Lower leg skin (tissue), 4 donors: Measurements from ENCODE around the gene SUPT5H. TPM values are rescaled to one million over a fixed set of nuclear protein-coding genes. Genes with fewer than 3 reads are reported as not detected.

Source experiments
- DNase-seq, 2 donors: peaks; one replicate each; pipeline ENCODE4 v3.0.0-alpha.2; 2019; ENCODE audit warnings: low spot score in 2 of 2
- H3K4me3 ChIP-seq: fragments of 200-600 bp; sonication (generic); 2 replicates; pipeline ENCODE4 v1.5.1; 2017; ENCODE audit warnings: mild to moderate bottlenecking, low read depth; ENCODE audit not compliant: poor library complexity, severe bottlenecking
- CTCF ChIP-seq, 3 donors: fragments of 450-650 bp; IDR thresholded peaks; one replicate each; pipeline ENCODE4 v1.5.1; 2016; ENCODE audit warnings: antibody characterized with exemption in 3 of 3, mild to moderate bottlenecking in 3 of 3, moderate library complexity in 2 of 3
- POLR2A ChIP-seq, 2 donors: fragments of 450-650 bp; IDR thresholded peaks; one replicate each; pipeline ENCODE4 v1.6.1; 2016 to 2017; ENCODE audit warnings: antibody characterized with exemption in 2 of 2, mild to moderate bottlenecking in 1 of 2, moderate library complexity in 1 of 2
- WGBS, 2 donors: methylation state at CpG; one replicate each; pipeline ENCODE4 v1.1.5; 2018; 5-methylcytosine and 5-hydroxymethylcytosine counted together
- intact Hi-C: fragments of 100-400 bp; cut with DNase I; formaldehyde crosslinking; loops from one replicate; pipeline ENCODE4 v1.15.0; 2023; ENCODE audit warnings: low total_unique reads
- total RNA-seq, 4 donors: library from RNA; depleted of rRNA; stranded (reverse); fragments of >200 nt; gene quantifications; one replicate each; pipeline ENCODE4 v1.1.0, GENCODE V29; 2016

SUPT5H gene
- total RNA-seq, 4 donors from 2014 or later: 70.0 to 102 (median 77.3) TPM

- 85 to 93% methylated on average over 11 of the region's 11 CpGs for WGBS, 2 donors
- no peak for DNase-seq
- no peak for TF ChIP-seq POLR2A (IDR thresholded peaks at IDR 0.05)
- TF ChIP-seq CTCF (IDR thresholded peaks at IDR 0.05): no peak
- no peak overlapping the region for H3K4me3 ChIP-seq
- intact Hi-C loops: no loop called here
Measured at GRCh38 chr19:39469036-39469435, 23.7 kb downstream of the SUPT5H start.

GRCh38 chr19:39469567-39469966, 24.2 kb downstream of the SUPT5H start:
- H3K4me3 ChIP-seq: no peak overlapping the region
- DNase-seq: no peak
- whole genome bisulfite sequencing, 2 donors: 88 to 89% methylated on average over 6 of the region's 6 CpGs
- no peak for TF ChIP-seq CTCF (IDR thresholded peaks at IDR 0.05)
- TF ChIP-seq POLR2A (IDR thresholded peaks at IDR 0.05): no peak
- intact Hi-C loops: no loop called here

GRCh38 chr19:39470724-39471339, 25.4 kb downstream of the SUPT5H start:
- no peak for TF ChIP-seq CTCF (IDR thresholded peaks at IDR 0.05)
- TF ChIP-seq POLR2A (IDR thresholded peaks at IDR 0.05): no peak
- intact Hi-C loops: no loop called here
- WGBS, 2 donors: 82 to 90% methylated on average over 7 of the region's 7 CpGs
- DNase-seq: no peak
- no peak overlapping the region for H3K4me3 ChIP-seq

- TF ChIP-seq POLR2A (IDR thresholded peaks at IDR 0.05) (no peak), CTCF (IDR thresholded peaks at IDR 0.05) (no peak)
- intact Hi-C loops: no loop called here
- no peak overlapping the region for H3K4me3 ChIP-seq
- 80 to 83% methylated on average over 8 of the region's 8 CpGs for WGBS, 2 donors
- DNase-seq: no peak
Measured at GRCh38 chr19:39471756-39472536, 26.6 kb downstream of the SUPT5H start.

- WGBS, 2 donors: 83 to 87% methylated on average over 29 to 32 of the region's 32 CpGs
- H3K4me3 ChIP-seq: no peak overlapping the region
- no peak for DNase-seq
- TF ChIP-seq CTCF (IDR thresholded peaks at IDR 0.05): no peak
- no peak for TF ChIP-seq POLR2A (IDR thresholded peaks at IDR 0.05)
- intact Hi-C loops: no loop called here
Measured at GRCh38 chr19:39472746-39473442, 27.5 kb downstream of the SUPT5H start.
